ENCODE measurements around the gene RENBP. TPM values are rescaled to one million over a fixed set of nuclear protein-coding genes. Genes with fewer than 3 reads are reported as not detected.
A peak's percentile ranks its signal among the peaks of the same experiment; 100 is the strongest.

RENBP gene
- total RNA-seq, 1 donor from 2014 or later, result 38.7 TPM

GRCh38 chrX:153925739-153926551 is 18.5 kb downstream of the RENBP start, which contains the start of gene ARHGAP4:
TSS of gene ARHGAP4 (minus strand) at chrX:153926264. CDS start at chrX:153926202, 62 bp downstream.
- TF ChIP-seq CTCF (IDR thresholded peaks at IDR 0.05; ENCODE audit: insufficient read depth, low read length, poor library complexity, severe bottlenecking), result no peak

DNA sequence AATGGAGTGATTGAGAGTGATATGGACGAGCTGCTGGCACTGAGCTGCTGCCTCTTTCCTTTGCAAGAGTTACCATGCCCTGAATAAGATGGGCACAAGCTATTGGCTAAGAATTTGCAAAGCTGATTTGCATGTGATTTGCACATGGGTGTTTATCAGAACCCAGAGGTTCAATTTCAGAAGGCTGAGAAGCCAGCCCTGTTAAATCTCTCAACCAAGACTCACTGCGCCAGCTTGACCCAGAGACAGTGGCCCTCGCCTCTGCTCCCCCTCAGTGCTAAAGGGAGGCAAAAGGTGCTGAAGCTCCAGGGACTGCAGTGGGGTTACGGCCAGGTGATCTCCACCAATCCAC is 19.1 kb downstream of the RENBP start:
- no peak overlapping the region for H3K4me3 ChIP-seq (ENCODE audit: low read depth, low read length)
- no peak for DNase-seq (ENCODE audit: low read depth)
- no peak for TF ChIP-seq CTCF (IDR thresholded peaks at IDR 0.05; ENCODE audit: insufficient read depth, low read length, poor library complexity, severe bottlenecking)
- H3K36me3 ChIP-seq (ENCODE audit: control insufficient read depth, insufficient read depth, low read length), result no peaks in the 10 kb centered on the region
- no peaks in the 10 kb centered on the region for H3K27me3 ChIP-seq (ENCODE audit: control insufficient read depth, insufficient read depth, low read length)

More at GRCh38 chrX:153925739-153926551, 18.5 kb downstream of the RENBP start, which contains the start of gene ARHGAP4:
- no peak for DNase-seq (ENCODE audit: low read depth)
- Histone ChIP-seq H3K27me3 (ENCODE audit: control insufficient read depth, insufficient read depth, low read length) (no peaks in the 10 kb centered on the region), H3K36me3 (ENCODE audit: control insufficient read depth, insufficient read depth, low read length) (no peaks in the 10 kb centered on the region), H3K4me3 (ENCODE audit: low read depth, low read length) (peak within 1 kb of the TSS; percentile 48)

DNA sequence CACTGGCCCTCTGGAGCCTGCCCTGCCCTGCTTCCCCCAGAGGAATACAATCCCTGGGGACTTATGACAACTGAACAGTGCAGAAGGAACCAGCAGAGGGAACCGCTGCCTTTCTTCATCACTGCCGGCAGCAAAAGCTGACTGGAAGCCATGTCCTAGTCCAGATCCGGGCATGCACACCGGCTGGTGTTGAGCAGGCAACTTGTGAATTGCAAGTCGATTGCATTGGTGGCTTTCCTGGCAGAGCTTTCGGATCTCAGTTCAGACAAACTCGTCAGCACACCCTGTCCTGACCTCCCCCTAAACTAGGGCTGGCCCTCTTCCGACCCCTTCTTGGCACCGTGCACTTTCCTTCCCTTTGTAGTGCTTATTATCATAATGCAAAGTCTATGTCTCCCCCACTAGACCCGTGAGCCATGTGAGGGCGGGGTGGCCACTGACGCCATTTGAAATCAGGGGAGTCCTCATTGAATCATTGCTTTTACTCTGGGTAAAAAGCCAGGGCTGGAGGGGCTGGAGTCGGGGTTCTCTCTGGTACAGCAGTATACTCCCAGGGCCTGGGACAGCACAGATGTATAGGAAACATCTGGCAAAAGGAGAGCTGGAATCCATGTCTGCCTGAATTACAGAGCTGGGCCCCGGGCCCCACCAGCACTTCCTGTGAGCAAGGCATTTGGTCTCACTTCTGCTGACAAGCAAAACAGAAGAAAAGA is 20.1 kb downstream of the RENBP start:
- no peak for TF ChIP-seq CTCF (IDR thresholded peaks at IDR 0.05; ENCODE audit: insufficient read depth, low read length, poor library complexity, severe bottlenecking)
- Histone ChIP-seq H3K27me3 (ENCODE audit: control insufficient read depth, insufficient read depth, low read length) (no peaks in the 10 kb centered on the region), H3K4me3 (ENCODE audit: low read depth, low read length) (no peak overlapping the region), H3K36me3 (ENCODE audit: control insufficient read depth, insufficient read depth, low read length) (no peaks in the 10 kb centered on the region)
- no peak for DNase-seq (ENCODE audit: low read depth)

DNA sequence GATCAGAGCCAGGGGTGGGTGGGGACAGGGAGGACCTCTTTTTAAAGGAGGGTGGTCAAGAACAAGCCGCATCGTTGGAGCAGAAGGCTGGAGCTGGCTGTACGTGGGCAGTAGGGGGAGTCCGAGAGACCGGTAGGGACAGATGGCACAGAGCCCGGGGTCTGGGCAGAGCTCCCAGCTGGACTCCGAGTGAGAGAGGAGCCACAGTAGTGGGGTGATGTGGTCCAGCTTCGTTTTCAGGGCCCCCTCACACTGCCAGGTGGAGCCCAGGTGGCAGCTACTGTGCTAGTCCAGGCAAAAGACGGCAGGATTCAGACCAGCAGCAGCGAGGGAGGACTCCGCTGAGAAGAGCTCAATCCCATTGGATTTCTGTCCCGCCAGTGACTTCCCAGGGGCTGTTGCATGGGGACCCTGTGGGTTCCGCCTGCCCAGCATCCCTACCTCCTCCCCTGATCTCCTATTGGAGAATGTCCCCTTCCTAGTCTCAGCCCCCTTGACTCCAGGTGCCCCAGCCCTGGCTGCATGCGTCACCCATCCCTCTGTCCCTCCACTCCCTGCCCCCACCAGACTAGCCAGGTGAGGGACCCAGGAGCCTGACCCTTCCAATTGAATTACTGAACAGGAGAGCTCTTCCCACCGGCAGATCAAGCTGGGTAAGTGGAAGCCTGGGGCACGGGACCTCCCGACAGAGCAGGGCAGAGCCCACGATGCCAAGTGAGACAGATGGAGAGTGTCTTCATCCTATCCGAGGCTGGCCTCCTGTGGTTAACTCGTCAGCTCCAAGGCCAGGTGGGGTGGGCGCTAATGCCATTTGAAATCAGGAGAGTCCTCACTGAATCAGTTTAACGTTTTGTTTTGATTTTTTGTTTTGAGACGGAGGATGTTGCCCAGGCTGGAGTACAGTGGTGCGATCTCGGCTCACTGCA is 21.2 kb downstream of the RENBP start:
- DNase-seq (ENCODE audit: low read depth), result no peak
- no peak overlapping the region for H3K4me3 ChIP-seq (ENCODE audit: low read depth, low read length)
- no peaks in the 10 kb centered on the region for H3K36me3 ChIP-seq (ENCODE audit: control insufficient read depth, insufficient read depth, low read length)
- no peaks in the 10 kb centered on the region for H3K27me3 ChIP-seq (ENCODE audit: control insufficient read depth, insufficient read depth, low read length)
- peak; percentile 58 for TF ChIP-seq CTCF (IDR thresholded peaks at IDR 0.05; ENCODE audit: insufficient read depth, low read length, poor library complexity, severe bottlenecking)

- Histone ChIP-seq H3K27me3 (ENCODE audit: control insufficient read depth, insufficient read depth, low read length) (no peaks in the 10 kb centered on the region), H3K4me3 (ENCODE audit: low read depth, low read length) (no peak overlapping the region), H3K36me3 (ENCODE audit: control insufficient read depth, insufficient read depth, low read length) (no peaks in the 10 kb centered on the region)
- no peak for TF ChIP-seq CTCF (IDR thresholded peaks at IDR 0.05; ENCODE audit: insufficient read depth, low read length, poor library complexity, severe bottlenecking)
- DNase-seq (ENCODE audit: low read depth), result no peak
Measured at GRCh38 chrX:153921511-153922446, 22.7 kb downstream of the RENBP start.
